ENCODE measurements around the gene PES1.
"Not testable (repeated sequence)": the region's sequence is repeated elsewhere in the genome, so short reads cannot be mapped to it uniquely, and the experiment has no call there.

Gene PES1

GRCh38 chr22:30598986-30599385 is 7.3 kb upstream of the PES1 start:
- no peak overlapping the region for H3K27ac Mint-ChIP-seq
- TF ChIP-seq CTCF (IDR thresholded peaks at IDR 0.05; ENCODE audit: unreplicated experiment in 3 of 3), result no peak
- no peaks in the 10 kb centered on the region for H3K4me1 Mint-ChIP-seq
- no peaks in the 10 kb centered on the region for H3K36me3 Mint-ChIP-seq (ENCODE audit: low read depth)
- no peak overlapping the region for H3K4me3 Mint-ChIP-seq
- H3K27me3 Mint-ChIP-seq (ENCODE audit: low read depth), result peaks cover 8% of the 10 kb centered on the region
- no peaks in the 10 kb centered on the region for H3K9me3 Mint-ChIP-seq

GRCh38 chr22:30596886-30597285 is 5.2 kb upstream of the PES1 start:
- Mint-ChIP-seq H3K4me3 (no peak overlapping the region), H3K36me3 (ENCODE audit: low read depth) (no peaks in the 10 kb centered on the region), H3K9me3 (no peaks in the 10 kb centered on the region), H3K4me1 (no peaks in the 10 kb centered on the region), H3K27ac (no peak overlapping the region), H3K27me3 (ENCODE audit: low read depth) (peaks cover 9% of the 10 kb centered on the region)
- no peak for TF ChIP-seq CTCF (IDR thresholded peaks at IDR 0.05; ENCODE audit: unreplicated experiment in 3 of 3)

- Mint-ChIP-seq H3K27me3 (ENCODE audit: low read depth) (peaks cover 9% of the 10 kb centered on the region), H3K4me3 (no peak overlapping the region), H3K9me3 (no peaks in the 10 kb centered on the region)
Observed at GRCh38 chr22:30596199-30596598, 4.5 kb upstream of the PES1 start.

GRCh38 chr22:30592360-30592713 is 627 bp upstream of the PES1 start:
- H3K4me3 Mint-ChIP-seq; H3K9me3 Mint-ChIP-seq; H3K27me3 Mint-ChIP-seq (ENCODE audit: low read depth); H3K4me1 Mint-ChIP-seq; H3K27ac Mint-ChIP-seq; H3K36me3 Mint-ChIP-seq (ENCODE audit: low read depth): not testable (repeated sequence)

More at GRCh38 chr22:30596199-30596598, 4.5 kb upstream of the PES1 start:
- no peak overlapping the region for H3K27ac Mint-ChIP-seq
- no peaks in the 10 kb centered on the region for H3K36me3 Mint-ChIP-seq (ENCODE audit: low read depth)
- TF ChIP-seq CTCF (IDR thresholded peaks at IDR 0.05; ENCODE audit: unreplicated experiment in 3 of 3), result no peak
- no peaks in the 10 kb centered on the region for H3K4me1 Mint-ChIP-seq

- Mint-ChIP-seq H3K36me3 (ENCODE audit: low read depth) (peaks cover 17% of the 10 kb centered on the region), H3K27ac (no peak overlapping the region), H3K4me1 (peaks cover 6% of the 10 kb centered on the region), H3K27me3 (ENCODE audit: low read depth) (peaks cover 9% of the 10 kb centered on the region), H3K9me3 (no peaks in the 10 kb centered on the region), H3K4me3 (no peak overlapping the region)
- TF ChIP-seq CTCF (IDR thresholded peaks at IDR 0.05; ENCODE audit: unreplicated experiment in 3 of 3), result no peak
Observed at GRCh38 chr22:30591191-30591587, 521 bp downstream of the PES1 start.

- no peaks in the 10 kb centered on the region for H3K27me3 Mint-ChIP-seq (ENCODE audit: low read depth)
- no peaks in the 10 kb centered on the region for H3K9me3 Mint-ChIP-seq
- no peak overlapping the region for H3K27ac Mint-ChIP-seq
- no peak for TF ChIP-seq CTCF (IDR thresholded peaks at IDR 0.05; ENCODE audit: unreplicated experiment in 3 of 3)
- H3K4me3 Mint-ChIP-seq, result no peak overlapping the region
- H3K36me3 Mint-ChIP-seq (ENCODE audit: low read depth), result peaks cover 32% of the 10 kb centered on the region
- peaks cover 6% of the 10 kb centered on the region for H3K4me1 Mint-ChIP-seq
Observed at GRCh38 chr22:30586414-30586813, 5.3 kb downstream of the PES1 start.

GRCh38 chr22:30584441-30584840 is 7.3 kb downstream of the PES1 start:
- no peaks in the 10 kb centered on the region for H3K9me3 Mint-ChIP-seq
- no peaks in the 10 kb centered on the region for H3K27me3 Mint-ChIP-seq (ENCODE audit: low read depth)
- no peak overlapping the region for H3K4me3 Mint-ChIP-seq
- no peak for TF ChIP-seq CTCF (IDR thresholded peaks at IDR 0.05; ENCODE audit: unreplicated experiment in 3 of 3)
- H3K4me1 Mint-ChIP-seq, result no peaks in the 10 kb centered on the region
- peaks cover 40% of the 10 kb centered on the region for H3K36me3 Mint-ChIP-seq (ENCODE audit: low read depth)
- H3K27ac Mint-ChIP-seq, result no peak overlapping the region

All from nephron (organoid).